CD4-positive, alpha-beta T cell (primary cell): Measurements from ENCODE around the gene PLPPR3. TPM values are rescaled to one million over a fixed set of nuclear protein-coding genes. Genes with fewer than 3 reads are reported as not detected.

Experiments
- ATAC-seq: fragments of 200-7000 bp; cut with Tn5 transposase; one replicate; pipeline ENCODE4 v1.10.0; 2022; ENCODE audit warnings: mild to moderate bottlenecking; ENCODE audit not compliant: poor library complexity
- CTCF ChIA-PET: fragments of 350-600 bp; sonication (Branson Sonifier 250); formaldehyde crosslinking; loops from one replicate; lab custom pipeline; 2021; ENCODE audit warnings: antibody characterized with exemption, inconsistent platforms; lab: Charles Lee
- POLR2A ChIA-PET: fragments of 350-600 bp; sonication (Branson Sonifier 250); formaldehyde crosslinking; loops from one replicate; lab custom pipeline; 2021; ENCODE audit warnings: antibody characterized with exemption, inconsistent platforms; lab: Charles Lee
- DNase-seq, 14 experiments: peaks; one replicate each; pipeline ENCODE4 v3.0.0-alpha.2; 2013 to 2020; ENCODE audit warnings: mixed read lengths in 2 of 14
- H3K27ac ChIP-seq, 2 donors: one replicate each; pipeline versions ENCODE4 v1.5.1 to v1.7.0; 2013; ENCODE audit warnings: low read length in 2 of 2, low read depth in 1 of 2, mild to moderate bottlenecking in 1 of 2
- H3K27me3 ChIP-seq, 2 experiments: 1 replicate in 1 of 2; 2 replicates in 1 of 2; pipeline versions ENCODE4 v1.6.1 to v1.7.0; 2013; ENCODE audit warnings: low read length in 2 of 2, control low read depth in 1 of 2, mild to moderate bottlenecking in 1 of 2, moderate library complexity in 1 of 2; ENCODE audit not compliant: insufficient read depth in 2 of 2, control insufficient read depth in 1 of 2
- H3K36me3 ChIP-seq: one replicate; pipeline ENCODE4 v1.6.1; 2013; ENCODE audit warnings: low read length, control low read depth; ENCODE audit not compliant: insufficient read depth
- H3K4me1 ChIP-seq: one replicate; pipeline ENCODE4 v1.6.1; 2013; ENCODE audit warnings: low read length, control low read depth; ENCODE audit not compliant: insufficient read depth
- H3K4me3 ChIP-seq: one replicate; pipeline ENCODE4 v1.5.1; 2013; ENCODE audit warnings: mild to moderate bottlenecking, low read length, moderate library complexity
- H3K9me3 ChIP-seq, 2 experiments: 1 replicate in 1 of 2; 2 replicates in 1 of 2; pipeline versions ENCODE4 v1.6.1 to v1.7.0; 2013; ENCODE audit warnings: low read length in 2 of 2, mild to moderate bottlenecking in 2 of 2, control low read depth in 1 of 2, moderate library complexity in 1 of 2; ENCODE audit not compliant: control insufficient read depth in 1 of 2, insufficient read depth in 1 of 2
- H3K27ac Mint-ChIP-seq: one replicate; pipeline ENCODE4 v1.8.0; 2020; ENCODE audit warnings: mixed read lengths
- H3K27me3 Mint-ChIP-seq: one replicate; pipeline ENCODE4 v1.8.0; 2021; ENCODE audit warnings: mixed read lengths
- H3K36me3 Mint-ChIP-seq: one replicate; pipeline ENCODE4 v1.8.0; 2021; ENCODE audit warnings: low read depth, mixed read lengths
- H3K4me1 Mint-ChIP-seq: one replicate; pipeline ENCODE4 v1.8.0; 2021; ENCODE audit warnings: low read depth, mixed read lengths
- H3K4me3 Mint-ChIP-seq: one replicate; pipeline ENCODE4 v1.8.0; 2020; ENCODE audit warnings: mild to moderate bottlenecking, mixed read lengths
- H3K9me3 Mint-ChIP-seq: one replicate; pipeline ENCODE4 v1.8.0; 2020; ENCODE audit warnings: mixed read lengths
- CTCF ChIP-seq: fragments of 200-600 bp; IDR thresholded peaks from one replicate; pipeline ENCODE4 v1.8.0; 2022; ENCODE audit warnings: antibody characterized with exemption, mild to moderate bottlenecking
- intact Hi-C, 2 experiments: fragments of 100-400 bp; cut with DNase I in 1 of 2; cut with micrococcal nuclease in 1 of 2; formaldehyde crosslinking; loops; one replicate each; pipeline versions ENCODE4 v1.15.1 to v1.9.0; 2023 to 2025; cut with DNase I, micrococcal nuclease
- microRNA-seq: library from miRNA; unstranded; fragments of <30 nt; microRNA quantifications from one replicate; pipeline ENCODE4 v1.2.0, GENCODE V29; 2021; ENCODE audit warnings: borderline microRNAs expressed, borderline replicate concordance
- total RNA-seq, 174 experiments: library from RNA in 2 of 174; stranded (reverse) in 2 of 174; gene quantifications; one replicate each; pipeline ENCODE4 v1.2.3 and lab custom pipeline; 2021 to 2026

PLPPR3 gene
- total RNA-seq, 2 experiments from 2014 or later: not detected

GRCh38 chr19:763869-764268 lies 57.9 kb downstream of the PLPPR3 start:
- ChIA-PET POLR2A (no interaction called here), CTCF (no interaction called here)
- no peak for TF ChIP-seq CTCF
- DNase-seq (no peak), ATAC-seq (no peak)
- Histone ChIP-seq H3K27ac (no peak overlapping the region), H3K9me3 (peaks cover 0 to 22% of the 10 kb centered on the region in 2 experiments), H3K4me1 (no peaks in the 10 kb centered on the region), H3K4me3 (no peak overlapping the region), H3K27me3 (peaks cover 0 to 3% of the 10 kb centered on the region in 2 experiments), H3K36me3 (no peaks in the 10 kb centered on the region)
- no peak overlapping the region for H3K4me3 Mint-ChIP-seq
- no peaks in the 10 kb centered on the region for H3K36me3 Mint-ChIP-seq
- intact Hi-C loops: no loop called here
- H3K27me3 Mint-ChIP-seq: peaks cover 4% of the 10 kb centered on the region
- H3K27ac Mint-ChIP-seq: no peak overlapping the region
- H3K9me3 Mint-ChIP-seq: peaks cover 2% of the 10 kb centered on the region
- no peaks in the 10 kb centered on the region for H3K4me1 Mint-ChIP-seq

- H3K4me1 Mint-ChIP-seq: no peaks in the 10 kb centered on the region
- TF ChIP-seq CTCF: no peak
- ChIA-PET CTCF (no interaction called here), POLR2A (no interaction called here)
- H3K9me3 ChIP-seq: peaks cover 5 to 28% of the 10 kb centered on the region in 2 experiments
- intact Hi-C loops: no loop called here
- peaks cover 2% of the 10 kb centered on the region for H3K9me3 Mint-ChIP-seq
- no peak overlapping the region for H3K27ac Mint-ChIP-seq
- no peaks in the 10 kb centered on the region for H3K36me3 ChIP-seq
- peaks cover 4% of the 10 kb centered on the region for H3K27me3 Mint-ChIP-seq
- DNase-seq: no peak
- no peaks in the 10 kb centered on the region for H3K36me3 Mint-ChIP-seq
- no peak overlapping the region for H3K27ac ChIP-seq
- no peak overlapping the region for H3K4me3 ChIP-seq
- H3K27me3 ChIP-seq: peaks cover 0 to 3% of the 10 kb centered on the region in 2 experiments
- no peak for ATAC-seq
- H3K4me1 ChIP-seq: no peaks in the 10 kb centered on the region
- no peak overlapping the region for H3K4me3 Mint-ChIP-seq
Observed at GRCh38 chr19:763181-763580, 58.6 kb downstream of the PLPPR3 start.

Small RNAs within 50 kb of the gene (microRNA-seq; reads per million reads assigned to microRNA genes)
- 1.2 reads per million for gene MIR3187
- gene MIR4745: 0.81 reads per million

Other genes starting within 250 kb of the PLPPR3 start
- 10 to 100 TPM; 68.7 to 71.6 TPM for gene BSG, start 249.4 kb downstream of the PLPPR3 start, total RNA-seq
- 1 to 10 TPM; 2.1 TPM for gene HCN2, start 232.1 kb downstream of the PLPPR3 start, total RNA-seq
- gene POLRMT, start 188.4 kb downstream of the PLPPR3 start, total RNA-seq: 10 to 100 TPM; 54.4 to 56.2 TPM
- under 1 TPM; 0.42 to 0.49 TPM for gene FGF22, start 182.1 kb downstream of the PLPPR3 start, total RNA-seq
- gene RNF126, start 158.7 kb downstream of the PLPPR3 start, total RNA-seq: 100 to 1,000 TPM; 112 to 119 TPM
- 1 to 10 TPM; 2.2 to 3.4 TPM for gene FSTL3, start 145.6 kb downstream of the PLPPR3 start, total RNA-seq
- not detected for gene PRSS57, start 126.5 kb downstream of the PLPPR3 start, total RNA-seq
- gene PALM, start 113.0 kb downstream of the PLPPR3 start, total RNA-seq: not detected
- not detected for gene MISP, start 70.8 kb downstream of the PLPPR3 start, total RNA-seq
- 100 to 1,000 TPM; 246 to 252 TPM for gene PTBP1, start 24.5 kb downstream of the PLPPR3 start, total RNA-seq
- gene AZU1, start 5.9 kb upstream of the PLPPR3 start, total RNA-seq: under 1 TPM; 0.47 to 0.49 TPM
- gene PRTN3, start 19.0 kb upstream of the PLPPR3 start, total RNA-seq: not detected
- not detected for gene ELANE, start 30.3 kb upstream of the PLPPR3 start, total RNA-seq
- gene CFD, start 37.7 kb upstream of the PLPPR3 start, total RNA-seq: 1 to 10 TPM; 2.3 to 2.9 TPM
- gene MED16, start 71.2 kb upstream of the PLPPR3 start, total RNA-seq: 10 to 100 TPM; 25.8 to 30.1 TPM
- gene RNU6-9, start 71.5 kb upstream of the PLPPR3 start, total RNA-seq: not detected
- gene R3HDM4, start 91.3 kb upstream of the PLPPR3 start, total RNA-seq: 100 to 1,000 TPM; 309 to 313 TPM
- gene KISS1R, start 95.4 kb upstream of the PLPPR3 start, total RNA-seq: 1 to 10 TPM; 1.5 to 1.6 TPM
- 1 to 10 TPM; 3.7 to 4.1 TPM for gene ARID3A, start 104.1 kb upstream of the PLPPR3 start, total RNA-seq
- 10 to 100 TPM; 16.8 to 17.1 TPM for gene WDR18, start 162.4 kb upstream of the PLPPR3 start, total RNA-seq
- under 1 TPM; 0.17 to 0.22 TPM for gene GRIN3B, start 178.5 kb upstream of the PLPPR3 start, total RNA-seq
- gene TMEM259, start 199.2 kb upstream of the PLPPR3 start, total RNA-seq: 100 to 1,000 TPM; 388 to 390 TPM
- gene RNU6-2, start 199.6 kb upstream of the PLPPR3 start, total RNA-seq: not detected
- 100 to 1,000 TPM; 307 to 318 TPM for gene CNN2, start 204.7 kb upstream of the PLPPR3 start, total RNA-seq
- gene ABCA7, start 218.2 kb upstream of the PLPPR3 start, total RNA-seq: 100 to 1,000 TPM; 114 to 118 TPM
- gene ARHGAP45, start 245.2 kb upstream of the PLPPR3 start, total RNA-seq: 100 to 1,000 TPM; 861 to 878 TPM